ENCODE data around the gene REXO1.
"Not testable (repeated sequence)": the region's sequence is repeated elsewhere in the genome, so short reads cannot be mapped to it uniquely, and the experiment has no call there.

Gene REXO1

DNA sequence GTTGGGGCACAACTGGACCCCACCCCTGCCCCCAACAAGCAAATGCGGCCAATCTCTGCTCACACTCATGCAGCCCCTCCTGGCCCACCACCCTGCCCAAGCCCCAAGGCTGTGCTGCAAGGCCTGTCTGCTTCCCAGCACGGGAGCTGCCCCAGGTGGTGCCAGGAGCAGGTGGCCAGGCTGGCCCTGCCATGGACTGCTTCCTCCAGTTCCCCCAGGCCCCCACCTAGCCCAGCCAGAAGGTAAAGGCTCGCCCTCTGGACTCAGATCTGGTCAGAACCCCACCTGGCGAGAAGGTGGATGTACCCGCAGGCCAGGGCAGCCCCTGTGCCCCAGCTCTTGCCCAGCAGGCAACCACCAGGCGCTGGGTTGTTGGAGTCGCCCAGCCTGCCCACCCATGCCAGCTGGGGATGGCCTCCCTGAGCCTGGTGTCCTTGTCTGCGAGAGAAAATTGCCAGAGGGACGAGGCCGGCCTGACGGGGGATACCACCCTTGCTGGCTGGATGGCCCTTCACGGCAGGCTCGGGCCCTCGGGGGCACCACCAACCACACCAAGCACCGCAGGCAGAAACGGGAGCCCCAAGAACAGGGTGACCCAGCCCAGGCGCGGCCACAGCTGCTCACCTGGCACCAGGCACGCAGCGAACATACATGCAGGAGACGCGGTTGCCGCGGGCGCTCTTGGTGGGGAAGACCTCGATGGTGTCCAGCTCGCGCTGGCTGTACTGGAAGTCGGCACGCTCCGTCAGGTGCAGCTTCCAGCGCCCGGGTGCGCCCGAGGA lies 32.5 kb upstream of the REXO1 start:
- peaks cover 42% of the 10 kb centered on the region for H3K4me1 Mint-ChIP-seq (ENCODE audit: low read depth)
- no peaks in the 10 kb centered on the region for H3K9me3 Mint-ChIP-seq
- H3K27ac Mint-ChIP-seq, result peak overlapping the region; percentile 26
- no peaks in the 10 kb centered on the region for H3K27me3 Mint-ChIP-seq
- H3K36me3 Mint-ChIP-seq (ENCODE audit: low read depth), result peaks cover 20% of the 10 kb centered on the region
- H3K4me3 Mint-ChIP-seq, result peak overlapping the region; percentile 54

GRCh38 chr19:1879982-1880381 lies 31.7 kb upstream of the REXO1 start:
- H3K4me3 Mint-ChIP-seq, H3K27me3 Mint-ChIP-seq, H3K9me3 Mint-ChIP-seq, H3K27ac Mint-ChIP-seq: not testable (repeated sequence)
- peaks cover 27% of the 10 kb centered on the region for H3K36me3 Mint-ChIP-seq (ENCODE audit: low read depth)
- H3K4me1 Mint-ChIP-seq (ENCODE audit: low read depth), result peaks cover 42% of the 10 kb centered on the region

DNA sequence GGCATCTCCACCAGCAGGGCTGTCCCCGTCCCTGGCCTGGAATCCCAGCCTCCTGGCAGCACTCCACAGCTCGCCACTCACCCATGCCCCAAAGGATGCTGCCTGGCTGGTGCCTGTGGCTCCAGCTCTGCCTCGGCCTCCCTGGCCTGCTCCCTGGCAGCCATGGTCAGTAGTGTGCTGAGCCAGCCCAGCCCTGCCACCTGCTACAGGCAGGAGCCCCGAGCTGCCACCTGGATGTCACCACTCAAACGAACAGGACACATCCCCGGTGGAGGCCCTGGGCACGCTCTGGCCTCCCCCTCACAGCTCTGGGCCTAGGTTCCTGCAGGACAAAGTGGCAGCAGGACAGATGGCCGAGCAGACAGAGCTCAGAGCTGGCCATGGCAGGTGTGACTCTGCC lies 30.3 kb upstream of the REXO1 start:
- not testable (repeated sequence) for H3K27ac Mint-ChIP-seq, H3K9me3 Mint-ChIP-seq, H3K4me3 Mint-ChIP-seq, H3K27me3 Mint-ChIP-seq
- Mint-ChIP-seq H3K4me1 (ENCODE audit: low read depth) (peaks cover 45% of the 10 kb centered on the region), H3K36me3 (ENCODE audit: low read depth) (peaks cover 28% of the 10 kb centered on the region)

DNA sequence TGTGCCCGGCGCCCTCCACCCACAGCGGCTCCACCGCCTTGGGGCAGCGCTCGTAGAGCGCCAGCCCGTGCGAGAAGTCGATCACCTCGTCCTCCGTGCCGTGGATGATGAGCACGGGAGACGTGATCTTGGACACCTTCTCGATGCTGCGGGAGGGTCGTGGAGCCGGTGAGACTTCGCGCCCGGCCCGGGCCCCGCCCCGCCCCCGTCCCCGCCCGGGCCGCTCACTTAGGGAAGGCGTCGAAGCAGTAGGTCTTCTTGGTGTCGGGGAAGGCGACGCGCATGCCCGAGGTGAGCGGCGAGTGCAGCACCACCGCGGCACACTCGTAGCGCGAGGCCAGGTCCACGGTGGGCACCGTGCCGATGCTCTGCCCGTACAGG lies 29.0 kb upstream of the REXO1 start:
- not testable (repeated sequence) for H3K27ac Mint-ChIP-seq, H3K27me3 Mint-ChIP-seq, H3K9me3 Mint-ChIP-seq, H3K4me3 Mint-ChIP-seq
- Mint-ChIP-seq H3K36me3 (ENCODE audit: low read depth) (peaks cover 19% of the 10 kb centered on the region), H3K4me1 (ENCODE audit: low read depth) (peaks cover 36% of the 10 kb centered on the region)

GRCh38 chr19:1876496-1877279 lies 28.4 kb upstream of the REXO1 start:
- H3K36me3 Mint-ChIP-seq (ENCODE audit: low read depth), result peaks cover 19% of the 10 kb centered on the region
- peaks cover 32% of the 10 kb centered on the region for H3K4me1 Mint-ChIP-seq (ENCODE audit: low read depth)
- H3K27me3 Mint-ChIP-seq, H3K9me3 Mint-ChIP-seq: not testable (repeated sequence)
- peak overlapping the region; percentile 89 for H3K27ac Mint-ChIP-seq
- peak overlapping the region; percentile 99 for H3K4me3 Mint-ChIP-seq

- peak overlapping the region; percentile 95 for H3K27ac Mint-ChIP-seq
- peaks cover 19% of the 10 kb centered on the region for H3K36me3 Mint-ChIP-seq (ENCODE audit: low read depth)
- no peaks in the 10 kb centered on the region for H3K9me3 Mint-ChIP-seq
- H3K27me3 Mint-ChIP-seq, result no peaks in the 10 kb centered on the region
- peaks cover 32% of the 10 kb centered on the region for H3K4me1 Mint-ChIP-seq (ENCODE audit: low read depth)
- H3K4me3 Mint-ChIP-seq, result peak overlapping the region; percentile 99
Observed at GRCh38 chr19:1875646-1876495, 27.6 kb upstream of the REXO1 start.

GRCh38 chr19:1875265-1875645 lies 27.0 kb upstream of the REXO1 start:
- H3K4me3 Mint-ChIP-seq, result peak overlapping the region; percentile 99
- peaks cover 19% of the 10 kb centered on the region for H3K36me3 Mint-ChIP-seq (ENCODE audit: low read depth)
- not testable (repeated sequence) for H3K9me3 Mint-ChIP-seq, H3K27me3 Mint-ChIP-seq
- peak overlapping the region; percentile 95 for H3K27ac Mint-ChIP-seq
- peaks cover 27% of the 10 kb centered on the region for H3K4me1 Mint-ChIP-seq (ENCODE audit: low read depth)

- Mint-ChIP-seq H3K27me3 (no peaks in the 10 kb centered on the region), H3K27ac (peak overlapping the region; percentile 95), H3K4me1 (ENCODE audit: low read depth) (peaks cover 27% of the 10 kb centered on the region), H3K4me3 (peak overlapping the region; percentile 99), H3K9me3 (no peaks in the 10 kb centered on the region), H3K36me3 (ENCODE audit: low read depth) (peaks cover 19% of the 10 kb centered on the region)
Observed at GRCh38 chr19:1874554-1875185, 26.4 kb upstream of the REXO1 start.

- H3K4me3 Mint-ChIP-seq, result peak overlapping the region; percentile 99
- no peaks in the 10 kb centered on the region for H3K27me3 Mint-ChIP-seq
- H3K36me3 Mint-ChIP-seq (ENCODE audit: low read depth), result peaks cover 19% of the 10 kb centered on the region
- H3K9me3 Mint-ChIP-seq, result no peaks in the 10 kb centered on the region
- H3K27ac Mint-ChIP-seq, result peak overlapping the region; percentile 95
- H3K4me1 Mint-ChIP-seq (ENCODE audit: low read depth), result peaks cover 27% of the 10 kb centered on the region
Observed at GRCh38 chr19:1873524-1874473, 25.5 kb upstream of the REXO1 start.

- Mint-ChIP-seq H3K27ac (no peak overlapping the region), H3K36me3 (ENCODE audit: low read depth) (peaks cover 19% of the 10 kb centered on the region), H3K4me1 (ENCODE audit: low read depth) (peaks cover 27% of the 10 kb centered on the region), H3K27me3 (no peaks in the 10 kb centered on the region), H3K9me3 (no peaks in the 10 kb centered on the region), H3K4me3 (no peak overlapping the region)
Observed at GRCh38 chr19:1872807-1873523, 24.7 kb upstream of the REXO1 start.

DNA sequence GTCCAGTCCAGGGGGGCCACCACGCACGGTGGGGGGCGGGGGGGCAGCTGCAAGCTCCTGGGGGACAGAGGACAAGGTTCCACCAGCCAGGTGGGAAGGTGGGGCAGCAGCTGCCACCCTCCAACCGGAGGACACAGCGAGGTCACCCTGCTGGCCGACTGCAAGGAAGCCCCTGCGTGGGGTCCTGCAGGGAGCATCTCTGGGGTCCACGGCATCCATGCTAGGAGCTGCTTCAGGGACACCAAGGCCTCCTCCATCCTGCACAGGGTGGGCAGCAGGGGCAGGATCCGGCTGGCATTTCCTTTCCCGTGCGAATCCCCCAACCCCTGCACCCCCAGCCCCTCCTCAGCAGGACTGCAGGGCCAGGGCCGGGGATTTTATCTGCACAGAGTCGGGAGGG lies 23.3 kb upstream of the REXO1 start:
- Mint-ChIP-seq H3K27ac (no peak overlapping the region), H3K9me3 (no peaks in the 10 kb centered on the region), H3K36me3 (ENCODE audit: low read depth) (peaks cover 19% of the 10 kb centered on the region), H3K4me1 (ENCODE audit: low read depth) (peaks cover 25% of the 10 kb centered on the region), H3K27me3 (no peaks in the 10 kb centered on the region), H3K4me3 (no peak overlapping the region)

DNA sequence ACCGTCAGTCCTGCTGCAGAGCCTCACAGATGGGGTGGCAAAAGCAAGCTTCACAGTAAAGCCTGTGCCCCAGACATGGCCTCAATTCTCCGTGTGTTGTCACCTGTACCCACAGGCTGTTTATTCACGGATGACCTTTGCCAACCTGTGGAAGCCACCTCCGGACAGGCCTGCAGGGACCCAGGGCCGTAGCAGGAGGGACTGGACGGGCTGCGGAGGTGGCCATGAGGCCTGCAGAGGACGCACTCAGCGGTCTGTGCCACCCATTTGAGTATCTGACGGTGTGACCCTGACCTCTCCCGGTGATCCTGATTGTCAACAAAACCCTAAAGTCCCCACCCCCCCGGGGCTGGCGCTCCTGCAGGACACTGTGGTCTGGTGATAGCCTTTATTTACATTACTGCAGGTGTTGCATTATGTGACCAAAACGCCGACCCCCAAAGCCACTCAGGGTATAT lies 22.9 kb upstream of the REXO1 start:
- Mint-ChIP-seq H3K36me3 (ENCODE audit: low read depth) (peaks cover 19% of the 10 kb centered on the region), H3K4me3 (no peak overlapping the region), H3K27ac (no peak overlapping the region), H3K9me3 (no peaks in the 10 kb centered on the region), H3K27me3 (no peaks in the 10 kb centered on the region), H3K4me1 (ENCODE audit: low read depth) (peaks cover 20% of the 10 kb centered on the region)

GRCh38 chr19:1868971-1869370 lies 20.7 kb upstream of the REXO1 start:
- H3K4me3 Mint-ChIP-seq, result no peak overlapping the region
- no peaks in the 10 kb centered on the region for H3K27me3 Mint-ChIP-seq
- H3K9me3 Mint-ChIP-seq, result no peaks in the 10 kb centered on the region
- peaks cover 10% of the 10 kb centered on the region for H3K4me1 Mint-ChIP-seq (ENCODE audit: low read depth)
- H3K36me3 Mint-ChIP-seq (ENCODE audit: low read depth), result peaks cover 2% of the 10 kb centered on the region
- H3K27ac Mint-ChIP-seq, result no peak overlapping the region
